Measurements from ENCODE around the gene OSTF1.

GRCh38 chr9:75046725-75047345 lies 41.5 kb upstream of the OSTF1 start:
- no peak for TF ChIP-seq CTCF (conservative IDR thresholded peaks at IDR 0.05; ENCODE audit: low read length)
- no peak for TF ChIP-seq EZH2phosphoT487 (IDR thresholded peaks at IDR 0.05; ENCODE audit: borderline replicate concordance, low read depth, low read length)

All from OCI-LY7 (cell line).